ENCODE measurements around the gene SUGCT. TPM values are rescaled to one million over a fixed set of nuclear protein-coding genes. Genes with fewer than 3 reads are reported as not detected.

Gene SUGCT
- total RNA-seq, 2 experiments from 2014 or later: 0.95 to 1.2 TPM

- H3K27ac ChIP-seq (ENCODE audit: low read depth in 1 of 2, low read length in 2 of 2): no peak overlapping the region
- peaks cover 9 to 14% of the 10 kb centered on the region in 2 experiments for H3K9me3 ChIP-seq (ENCODE audit: control insufficient read depth in 1 of 2, insufficient read depth in 1 of 2, low read length in 2 of 2)
- Mint-ChIP-seq H3K4me3 (no peak overlapping the region), H3K27me3 (no peaks in the 10 kb centered on the region), H3K27ac (no peak overlapping the region), H3K9me3 (peaks cover 17% of the 10 kb centered on the region), H3K36me3 (ENCODE audit: low read depth) (no peaks in the 10 kb centered on the region), H3K4me1 (ENCODE audit: low read depth) (no peaks in the 10 kb centered on the region)
- no peak overlapping the region for H3K4me3 ChIP-seq (ENCODE audit: low read length)
- CTCF ChIA-PET: no interaction called here
- H3K4me1 ChIP-seq (ENCODE audit: insufficient read depth, low read length): no peaks in the 10 kb centered on the region
- ATAC-seq (ENCODE audit: poor library complexity) (no peak), DNase-seq (no peak)
- no peak for TF ChIP-seq CTCF (IDR thresholded peaks at IDR 0.05)
- no peaks in the 10 kb centered on the region for H3K27me3 ChIP-seq (ENCODE audit: control insufficient read depth in 1 of 2, insufficient read depth in 2 of 2, low read length in 2 of 2)
- no peaks in the 10 kb centered on the region for H3K36me3 ChIP-seq (ENCODE audit: insufficient read depth, low read length)
- intact Hi-C loops (cut with DNase I, micrococcal nuclease): no loop called here
- POLR2A ChIA-PET: no interaction called here
Measured at GRCh38 chr7:40889099-40889498, 754.3 kb downstream of the SUGCT start.

GRCh38 chr7:40889539-40889938 lies 754.7 kb downstream of the SUGCT start:
- H3K27me3 ChIP-seq (ENCODE audit: control insufficient read depth in 1 of 2, insufficient read depth in 2 of 2, low read length in 2 of 2): no peaks in the 10 kb centered on the region
- H3K4me3 Mint-ChIP-seq: no peak overlapping the region
- CTCF ChIA-PET: no interaction called here

GRCh38 chr7:40890088-40890692 lies 755.4 kb downstream of the SUGCT start:
- H3K4me1 Mint-ChIP-seq (ENCODE audit: low read depth): no peaks in the 10 kb centered on the region
- peaks cover 9 to 14% of the 10 kb centered on the region in 2 experiments for H3K9me3 ChIP-seq (ENCODE audit: control insufficient read depth in 1 of 2, insufficient read depth in 1 of 2, low read length in 2 of 2)
- no peaks in the 10 kb centered on the region for H3K27me3 ChIP-seq (ENCODE audit: control insufficient read depth in 1 of 2, insufficient read depth in 2 of 2, low read length in 2 of 2)
- H3K36me3 Mint-ChIP-seq (ENCODE audit: low read depth): no peaks in the 10 kb centered on the region
- CTCF ChIA-PET: no interaction called here
- no peaks in the 10 kb centered on the region for H3K36me3 ChIP-seq (ENCODE audit: insufficient read depth, low read length)
- no peaks in the 10 kb centered on the region for H3K4me1 ChIP-seq (ENCODE audit: insufficient read depth, low read length)
- ATAC-seq (ENCODE audit: poor library complexity) (no peak), DNase-seq (no peak)
- no peak overlapping the region for H3K27ac Mint-ChIP-seq
- POLR2A ChIA-PET: no interaction called here
- intact Hi-C loops (cut with DNase I, micrococcal nuclease): no loop called here
- TF ChIP-seq CTCF (IDR thresholded peaks at IDR 0.05): no peak
- H3K9me3 Mint-ChIP-seq: peaks cover 20% of the 10 kb centered on the region
- H3K27me3 Mint-ChIP-seq: no peaks in the 10 kb centered on the region
- H3K4me3 ChIP-seq (ENCODE audit: low read length): no peak overlapping the region
- H3K27ac ChIP-seq (ENCODE audit: low read depth in 1 of 2, low read length in 2 of 2): no peak overlapping the region
- H3K4me3 Mint-ChIP-seq: no peak overlapping the region

More at GRCh38 chr7:40889539-40889938, 754.7 kb downstream of the SUGCT start:
- Histone ChIP-seq H3K9me3 (ENCODE audit: control insufficient read depth in 1 of 2, insufficient read depth in 1 of 2, low read length in 2 of 2) (peaks cover 9 to 14% of the 10 kb centered on the region in 2 experiments), H3K27ac (ENCODE audit: low read depth in 1 of 2, low read length in 2 of 2) (no peak overlapping the region), H3K4me1 (ENCODE audit: insufficient read depth, low read length) (no peaks in the 10 kb centered on the region), H3K4me3 (ENCODE audit: low read length) (no peak overlapping the region), H3K36me3 (ENCODE audit: insufficient read depth, low read length) (no peaks in the 10 kb centered on the region)
- no peak overlapping the region for H3K27ac Mint-ChIP-seq
- TF ChIP-seq CTCF (IDR thresholded peaks at IDR 0.05): no peak
- no peaks in the 10 kb centered on the region for H3K4me1 Mint-ChIP-seq (ENCODE audit: low read depth)
- no peaks in the 10 kb centered on the region for H3K36me3 Mint-ChIP-seq (ENCODE audit: low read depth)
- ATAC-seq (ENCODE audit: poor library complexity): no peak
- no peak for DNase-seq
- H3K27me3 Mint-ChIP-seq: no peaks in the 10 kb centered on the region
- intact Hi-C loops (cut with DNase I, micrococcal nuclease): no loop called here
- POLR2A ChIA-PET: no interaction called here
- H3K9me3 Mint-ChIP-seq: peaks cover 17% of the 10 kb centered on the region
